HG03460 (cell line): ENCODE results near the gene DRC3.

ENCODE experiments used
- ATAC-seq: cut with Tn5 transposase; IDR thresholded peaks from one replicate; pipeline ENCODE4 v1.9.1; 2021; ENCODE audit not compliant: unreplicated experiment

Gene DRC3

GRCh38 chr17:18041776-18042175 lies 69.1 kb downstream of the DRC3 start:
- no peak for ATAC-seq

- no peak for ATAC-seq
Observed at GRCh38 chr17:18042983-18043382, 70.3 kb downstream of the DRC3 start.

- ATAC-seq = no peak
Observed at GRCh38 chr17:18043491-18043890, 70.8 kb downstream of the DRC3 start.

- ATAC-seq = no peak
Observed at GRCh38 chr17:18044609-18045008, 71.9 kb downstream of the DRC3 start.

- ATAC-seq = no peak
Observed at GRCh38 chr17:18045691-18046350, 73.2 kb downstream of the DRC3 start.

GRCh38 chr17:18055597-18055996 lies 82.9 kb downstream of the DRC3 start:
- ATAC-seq = no peak

- no peak for ATAC-seq
Observed at GRCh38 chr17:18056214-18056613, 83.6 kb downstream of the DRC3 start.

GRCh38 chr17:18059283-18059682 lies 86.6 kb downstream of the DRC3 start:
- ATAC-seq = no peak

GRCh38 chr17:18064053-18064452 lies 91.4 kb downstream of the DRC3 start:
- ATAC-seq = no peak

- ATAC-seq = no peak
Observed at GRCh38 chr17:18065546-18065945, 92.9 kb downstream of the DRC3 start.
